ENCODE data around the gene PLCB3. TPM values are rescaled to one million over a fixed set of nuclear protein-coding genes. Genes with fewer than 3 reads are reported as not detected.

Gene PLCB3
- total and polyA plus RNA-seq, 10 of the 15 experiments (the other 5 are each of a cell fraction or from before 2014, with no cell fraction given) = 0.03 to 10.3 (median 3.3) TPM

GRCh38 chr11:64234647-64235379 lies 16.5 kb upstream of the PLCB3 start (continued):
- TF ChIP-seq NKRF (conservative IDR thresholded peaks at IDR 0.05) = peak; percentile 78
- TF ChIP-seq RAD21 (IDR thresholded peaks at IDR 0.05; ENCODE audit: insufficient read depth, low read depth, low read length) = no peak
- 0 out of 2 replicates have a peak, but pooled peaks have one; percentile 55 for TF ChIP-seq BACH1 (IDR thresholded peaks at IDR 0.05; ENCODE audit: borderline replicate concordance)
- no peak for TF ChIP-seq PAX8 (IDR thresholded peaks at IDR 0.05)
- no peak for TF ChIP-seq MTA3 (IDR thresholded peaks at IDR 0.05; ENCODE audit: borderline replicate concordance, low read length)
- no peak for TF ChIP-seq ZNF384 (IDR thresholded peaks at IDR 0.05; ENCODE audit: borderline replicate concordance, low read depth, low read length)
- TF ChIP-seq RB1 (IDR thresholded peaks at IDR 0.05; ENCODE audit: borderline replicate concordance) = 0 out of 2 replicates have a peak, but pooled peaks have one; percentile 54
- no peak for TF ChIP-seq ATF3 (IDR thresholded peaks at IDR 0.05; ENCODE audit: borderline replicate concordance, extremely low read depth, low read depth, low read length)
- TF ChIP-seq ZNF687 (IDR thresholded peaks at IDR 0.05) = 0 out of 2 replicates have a peak, but pooled peaks have one; percentile 27
- no peak for TF ChIP-seq USF1 (IDR thresholded peaks at IDR 0.05; ENCODE audit: borderline replicate concordance, extremely low read length, insufficient read depth, low read depth, low read length)
